ENCODE measurements around the gene OSBPL1A.

OSBPL1A gene

DNA sequence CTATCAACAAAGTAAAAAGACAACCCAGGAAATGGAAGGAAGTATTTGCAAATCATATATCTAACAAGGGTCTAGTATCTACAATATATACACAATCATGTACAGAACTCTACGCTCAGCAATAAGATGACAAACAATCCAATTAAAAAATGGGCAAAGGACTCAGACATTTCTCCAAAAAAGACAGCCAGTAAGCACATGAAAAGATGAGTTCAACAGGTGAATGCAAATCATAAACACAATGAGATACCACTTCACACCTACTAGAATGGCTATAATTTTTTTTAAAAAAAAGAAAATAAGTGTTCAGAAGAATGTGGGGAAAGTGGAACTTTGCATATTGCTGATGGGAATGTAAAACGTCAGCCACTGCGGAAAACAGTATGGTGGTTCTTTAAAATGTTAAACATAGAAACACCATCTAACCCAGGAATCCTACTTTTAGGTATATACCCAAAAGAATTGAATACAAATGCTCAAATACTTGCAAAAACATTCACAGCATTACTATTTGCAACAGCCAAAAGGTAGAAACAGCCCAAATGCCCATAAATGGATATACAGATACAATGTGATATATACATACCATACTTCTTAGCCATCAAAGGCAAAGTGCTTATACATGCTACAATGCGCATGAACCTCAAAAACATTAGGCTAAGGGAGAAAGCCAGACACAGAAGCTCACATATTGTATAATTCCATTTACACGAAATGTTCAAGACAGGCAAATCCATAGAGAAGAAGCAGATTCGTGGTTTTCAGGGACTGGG is 137.6 kb downstream of the OSBPL1A start:
- DNase-seq (ENCODE audit: insufficient read length, low spot score) (no peak), FAIRE-seq (no peak)
- TF ChIP-seq POLR2A (IDR thresholded peaks at IDR 0.05; ENCODE audit: low read depth, low read length): no peak

DNA sequence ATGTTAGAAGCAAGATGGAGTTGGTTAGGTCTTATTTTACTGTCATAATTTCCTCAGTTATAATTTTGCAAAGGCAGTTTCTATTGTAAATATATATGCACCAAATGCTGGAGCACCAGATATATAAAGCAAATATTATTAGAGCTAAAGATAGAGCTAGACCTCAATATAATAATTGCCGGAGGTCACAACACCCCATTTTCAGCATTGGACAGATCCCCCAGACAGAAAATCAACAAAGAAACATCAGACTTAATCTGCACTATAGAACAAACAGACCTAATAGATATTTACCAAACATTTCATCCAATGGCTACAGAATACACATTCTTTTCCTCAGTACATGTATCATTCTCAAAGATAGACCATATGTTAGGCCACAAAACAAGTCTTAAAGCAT is 143.6 kb downstream of the OSBPL1A start:
- TF ChIP-seq POLR2A (IDR thresholded peaks at IDR 0.05; ENCODE audit: low read depth, low read length): no peak
- no peak for FAIRE-seq
- no peak for DNase-seq (ENCODE audit: insufficient read length, low spot score)

DNA sequence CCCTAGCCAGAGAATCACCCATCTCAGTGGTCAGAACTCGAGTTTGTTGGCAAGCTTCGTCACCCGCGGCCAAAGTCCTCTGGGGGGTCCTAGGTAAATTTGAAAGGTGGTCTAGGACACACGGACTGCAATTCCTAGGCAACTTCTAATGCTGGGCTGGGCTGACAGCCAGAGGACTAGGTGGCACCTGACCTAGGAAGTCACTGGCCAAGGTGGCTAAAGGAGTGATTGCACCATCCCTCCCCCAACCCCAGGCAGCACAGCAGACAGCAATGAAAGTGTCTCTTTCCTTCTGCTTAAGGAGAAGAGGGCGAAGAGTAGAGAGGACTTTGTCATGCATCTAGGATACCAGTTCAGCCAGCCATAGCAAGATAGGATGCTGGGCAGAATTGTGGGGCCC is 147.9 kb downstream of the OSBPL1A start:
- no peak for FAIRE-seq
- no peak for DNase-seq (ENCODE audit: insufficient read length, low spot score)
- no peak for TF ChIP-seq POLR2A (IDR thresholded peaks at IDR 0.05; ENCODE audit: low read depth, low read length)

DNA sequence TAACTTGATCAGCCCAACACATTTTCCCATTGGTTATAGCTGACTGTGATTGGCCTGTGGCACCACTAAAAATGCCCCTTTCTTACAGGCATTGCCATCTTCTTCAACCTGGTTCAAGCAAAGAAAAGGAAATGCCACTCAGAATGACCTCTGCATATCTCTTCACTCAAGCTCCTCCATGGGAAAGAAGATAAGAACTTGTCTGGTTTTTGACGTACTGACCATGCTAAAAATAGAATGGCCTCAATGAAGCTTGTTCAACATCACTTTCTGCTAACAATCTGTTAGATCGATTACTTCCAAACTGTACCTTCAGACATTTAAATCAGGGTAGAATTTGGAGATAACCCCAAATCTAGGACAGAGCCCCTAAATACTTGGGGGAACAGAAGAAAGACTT is 149.3 kb downstream of the OSBPL1A start:
- FAIRE-seq: no peak
- no peak for DNase-seq (ENCODE audit: insufficient read length, low spot score)
- no peak for TF ChIP-seq POLR2A (IDR thresholded peaks at IDR 0.05; ENCODE audit: low read depth, low read length)

DNA sequence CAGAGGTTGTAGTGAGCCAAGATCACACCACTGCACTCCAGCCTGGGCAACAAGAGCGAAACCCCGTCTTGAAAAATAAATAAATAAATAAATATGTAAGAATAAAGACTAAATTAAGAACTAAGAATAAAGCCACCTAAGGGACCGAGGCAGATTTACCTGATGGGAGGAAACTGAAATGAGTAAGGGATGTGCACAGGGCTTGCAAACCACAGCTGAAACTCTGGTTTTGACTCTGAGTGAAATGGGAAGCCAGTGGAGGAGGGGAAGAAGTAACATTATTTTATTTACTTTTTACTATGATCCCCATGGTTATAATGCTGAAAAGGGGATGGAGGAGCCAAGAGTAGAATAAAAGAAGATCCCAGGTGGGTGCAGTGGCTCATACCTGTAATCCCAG is 151.5 kb downstream of the OSBPL1A start:
- DNase-seq (ENCODE audit: insufficient read length, low spot score) (no peak), FAIRE-seq (no peak)
- no peak for TF ChIP-seq POLR2A (IDR thresholded peaks at IDR 0.05; ENCODE audit: low read depth, low read length)

DNA sequence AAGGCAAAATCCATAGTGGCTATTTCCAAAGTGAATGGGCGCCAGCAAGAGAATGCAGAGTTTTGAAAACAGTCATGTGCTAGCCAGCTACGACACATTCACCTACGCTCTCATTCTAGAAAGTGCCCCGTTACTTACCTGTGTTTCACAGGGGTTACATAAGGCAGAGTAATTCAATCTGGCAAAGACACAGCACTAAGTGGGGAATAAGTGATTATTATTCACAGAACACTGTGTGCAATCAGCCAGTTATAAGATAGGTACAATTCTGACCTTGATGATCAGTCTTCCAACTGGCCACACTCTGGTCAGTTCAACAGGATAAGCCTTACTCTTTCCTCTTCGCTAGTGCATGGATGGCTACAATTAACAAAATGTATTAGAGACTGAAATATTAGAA is 152.9 kb downstream of the OSBPL1A start:
- TF ChIP-seq POLR2A (IDR thresholded peaks at IDR 0.05; ENCODE audit: low read depth, low read length): no peak
- no peak for FAIRE-seq
- no peak for DNase-seq (ENCODE audit: insufficient read length, low spot score)

DNA sequence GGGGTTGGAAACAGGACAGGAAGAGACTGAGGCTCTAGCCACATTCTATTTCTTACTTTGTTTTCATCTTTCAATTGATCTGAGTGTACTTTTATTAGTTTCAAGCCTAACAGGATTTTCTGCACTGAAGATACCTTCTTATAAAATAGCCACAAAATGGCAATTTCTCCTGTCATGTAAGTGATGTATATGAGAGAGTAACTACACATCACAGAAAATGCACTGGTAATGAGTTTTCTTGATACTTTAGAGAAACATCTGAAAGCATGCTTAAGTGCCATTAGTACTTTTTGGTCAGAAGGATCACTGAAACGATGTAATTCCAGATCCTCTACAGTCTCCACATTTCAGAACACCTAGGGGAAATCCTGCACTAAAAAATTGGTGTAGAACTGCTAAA is 153.9 kb downstream of the OSBPL1A start:
- no peak for FAIRE-seq
- no peak for DNase-seq (ENCODE audit: insufficient read length, low spot score)
- no peak for TF ChIP-seq POLR2A (IDR thresholded peaks at IDR 0.05; ENCODE audit: low read depth, low read length)

DNA sequence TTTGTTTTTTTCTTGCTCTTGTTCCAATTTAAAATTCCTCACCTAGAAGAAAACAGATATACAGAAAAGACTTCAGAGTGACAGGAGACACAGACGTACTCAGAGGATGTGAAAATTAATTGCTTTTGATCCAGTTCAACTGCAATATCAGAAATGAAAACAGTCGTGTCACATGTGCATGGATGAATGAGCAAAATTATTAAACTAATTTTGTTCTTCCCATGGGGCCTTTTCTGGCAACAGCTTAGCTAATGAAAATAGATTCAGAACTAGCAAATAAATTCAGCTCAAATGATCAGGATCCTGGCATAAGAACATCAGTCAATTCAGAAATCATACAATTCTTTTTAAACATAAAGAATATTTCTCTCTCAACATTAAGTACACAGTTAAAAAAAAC is 158.3 kb downstream of the OSBPL1A start:
- TF ChIP-seq POLR2A (IDR thresholded peaks at IDR 0.05; ENCODE audit: low read depth, low read length): no peak
- FAIRE-seq (no peak), DNase-seq (ENCODE audit: insufficient read length, low spot score) (no peak)

DNA sequence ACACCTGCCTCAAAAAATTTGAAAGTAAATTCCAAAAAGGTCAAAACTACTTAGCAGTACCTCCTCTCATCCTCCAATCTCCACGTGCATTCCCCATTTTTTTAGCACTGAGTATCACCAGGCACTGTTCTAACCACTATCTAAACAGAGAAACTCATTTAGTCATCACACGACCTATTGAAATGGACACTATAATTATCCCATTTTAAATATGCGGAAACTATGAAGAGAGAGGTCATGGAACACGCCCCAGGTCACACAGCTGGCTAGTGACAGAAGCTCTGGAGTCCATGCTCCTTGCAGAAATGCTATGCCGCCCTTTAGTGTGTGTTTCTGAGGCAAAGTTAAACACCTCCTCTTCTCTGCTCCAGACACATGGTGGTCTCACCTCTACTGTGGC is 159.2 kb downstream of the OSBPL1A start:
- FAIRE-seq: no peak
- no peak for TF ChIP-seq POLR2A (IDR thresholded peaks at IDR 0.05; ENCODE audit: low read depth, low read length)
- no peak for DNase-seq (ENCODE audit: insufficient read length, low spot score)

DNA sequence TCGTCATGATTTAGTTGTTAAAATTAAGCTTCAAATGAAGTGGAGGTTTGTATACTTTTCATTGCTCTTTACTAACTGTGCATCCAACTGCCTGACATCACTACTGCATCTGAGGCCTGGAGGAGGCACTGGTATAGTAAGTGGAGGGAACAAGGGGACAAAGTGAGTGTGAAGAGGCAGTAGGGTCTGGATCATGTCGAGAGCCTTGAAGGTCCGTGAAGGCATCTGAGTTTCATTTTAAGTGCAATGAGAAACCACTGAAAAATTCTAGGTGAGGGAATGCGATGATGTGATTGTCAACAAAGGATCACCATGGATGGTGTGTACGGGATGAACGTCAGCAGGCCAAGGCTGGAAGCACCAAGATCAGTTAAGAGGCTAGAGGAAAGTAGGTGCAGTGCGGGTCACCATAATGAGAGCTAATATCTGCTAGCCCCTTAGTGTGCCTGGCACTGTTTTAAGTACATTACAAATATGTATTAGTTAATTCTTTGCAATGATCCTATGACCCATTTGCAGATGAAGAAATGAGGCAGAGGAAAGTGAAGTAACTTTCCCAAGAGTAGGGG is 162.7 kb downstream of the OSBPL1A start:
- FAIRE-seq: no peak
- no peak for DNase-seq (ENCODE audit: insufficient read length, low spot score)
- no peak for TF ChIP-seq POLR2A (IDR thresholded peaks at IDR 0.05; ENCODE audit: low read depth, low read length)

DNA sequence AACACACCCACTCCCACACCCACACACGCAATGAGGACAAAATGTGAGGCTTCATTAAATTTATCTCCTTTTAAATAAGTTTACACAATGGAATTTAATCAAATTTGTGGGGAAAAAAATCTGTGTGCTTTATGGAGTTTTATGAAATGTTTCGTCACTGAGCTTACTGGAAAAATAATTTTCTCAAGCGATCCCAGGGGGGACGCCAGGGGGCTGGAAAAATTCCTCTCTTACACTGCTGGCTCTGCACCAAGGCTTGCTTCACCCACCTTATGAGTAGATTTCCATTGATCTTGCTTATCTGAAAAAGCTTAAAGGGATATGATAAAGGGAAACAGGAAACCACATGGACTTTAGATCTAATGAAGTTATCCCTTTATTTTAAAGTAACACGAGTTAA is 163.3 kb downstream of the OSBPL1A start:
- DNase-seq (ENCODE audit: insufficient read length, low spot score): no peak
- TF ChIP-seq POLR2A (IDR thresholded peaks at IDR 0.05; ENCODE audit: low read depth, low read length): no peak
- FAIRE-seq: no peak

DNA sequence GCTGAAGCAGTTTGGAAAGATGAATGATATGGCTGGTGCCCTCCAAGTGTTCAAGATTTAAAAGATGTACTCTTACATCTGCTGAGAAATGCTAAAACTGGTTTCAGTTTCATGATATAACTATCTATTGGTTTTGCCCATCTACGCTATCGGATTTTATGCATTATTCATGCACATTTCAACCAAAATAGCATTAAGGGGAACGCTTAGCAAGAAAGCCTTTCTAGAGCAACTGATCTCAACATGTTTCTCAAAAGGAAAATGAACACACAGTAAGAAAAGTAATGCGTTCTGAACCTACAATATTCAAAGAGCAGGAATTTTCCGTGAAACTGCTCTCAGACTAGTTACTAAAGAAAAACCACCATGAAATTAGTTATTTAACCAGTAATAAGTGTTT is 164.8 kb downstream of the OSBPL1A start:
- no peak for DNase-seq (ENCODE audit: insufficient read length, low spot score)
- TF ChIP-seq POLR2A (IDR thresholded peaks at IDR 0.05; ENCODE audit: low read depth, low read length): no peak
- no peak for FAIRE-seq

DNA sequence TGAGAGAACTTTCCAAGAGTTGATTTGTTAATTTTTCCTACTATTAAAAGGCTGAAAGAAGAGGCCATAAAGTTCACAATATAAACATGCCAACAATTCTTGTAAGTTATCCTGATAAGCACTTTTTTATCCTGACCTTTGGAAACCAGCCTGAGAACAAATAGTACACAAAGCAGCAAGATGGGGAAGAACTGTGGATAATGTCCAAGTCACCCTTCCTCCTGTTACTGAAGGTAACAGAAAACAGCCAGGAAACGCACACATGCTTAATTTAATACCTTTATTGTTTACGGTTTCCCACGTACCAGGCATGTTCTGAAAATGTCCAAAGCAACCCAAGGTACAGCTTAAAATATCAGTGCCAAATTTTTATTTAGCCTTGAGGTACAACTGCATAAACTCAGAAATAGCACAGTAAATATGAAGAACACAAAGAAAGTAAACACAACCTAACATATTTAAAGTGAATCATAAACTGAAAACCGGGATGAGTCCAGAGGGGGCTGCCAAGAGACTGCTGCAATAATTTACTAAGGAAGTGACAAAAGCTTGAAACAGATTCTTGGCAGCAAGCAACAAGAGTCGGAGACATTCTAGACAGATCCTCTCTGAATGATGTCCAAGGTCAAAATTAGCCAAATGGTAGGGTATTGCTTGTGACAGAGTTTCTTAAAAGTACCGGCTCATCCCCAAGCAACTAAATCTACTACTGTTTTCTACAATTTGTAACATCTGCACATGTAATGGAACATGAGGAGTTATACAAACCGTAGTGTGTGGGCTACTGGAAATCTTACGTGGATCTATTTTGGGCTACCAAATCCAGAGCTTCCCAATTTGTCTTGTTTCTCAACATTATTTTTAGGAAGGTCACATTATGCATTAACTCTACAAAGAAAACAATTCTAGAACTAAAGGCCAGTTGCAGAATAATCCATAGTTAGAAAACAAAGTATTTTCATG is 165.6 kb downstream of the OSBPL1A start:
- TF ChIP-seq POLR2A (IDR thresholded peaks at IDR 0.05; ENCODE audit: low read depth, low read length): no peak
- no peak for FAIRE-seq
- DNase-seq (ENCODE audit: insufficient read length, low spot score): no peak

DNA sequence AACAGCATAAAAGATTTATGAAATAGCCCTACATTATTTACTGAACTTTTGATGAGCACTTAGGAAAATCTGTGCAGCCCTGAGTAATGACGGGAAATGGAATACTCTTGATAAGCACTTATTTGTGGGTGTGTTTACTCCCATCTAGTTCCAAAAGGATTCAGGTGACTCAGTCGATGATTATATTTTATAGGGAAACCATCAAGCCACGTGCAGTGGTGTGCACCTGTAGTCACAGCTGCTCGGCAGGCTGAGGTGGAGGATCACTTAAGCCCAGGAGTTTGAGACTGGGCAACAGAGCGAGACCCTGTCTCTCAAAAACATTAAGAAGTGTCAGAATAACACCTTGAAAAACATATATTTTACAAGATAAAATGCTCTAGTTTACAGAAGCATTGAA is 166.9 kb downstream of the OSBPL1A start:
- DNase-seq (ENCODE audit: insufficient read length, low spot score) (no peak), FAIRE-seq (no peak)
- no peak for TF ChIP-seq POLR2A (IDR thresholded peaks at IDR 0.05; ENCODE audit: low read depth, low read length)
